ENCODE measurements around the gene SCRT2.

The SCRT2 gene

GRCh38 chr20:672963-673602 is 2.5 kb downstream of the SCRT2 start:
- Mint-ChIP-seq H3K36me3 (ENCODE audit: low read depth) (no peaks in the 10 kb centered on the region), H3K4me3 (no peak overlapping the region), H3K4me1 (ENCODE audit: low read depth) (peaks cover 2% of the 10 kb centered on the region), H3K27me3 (ENCODE audit: low read depth) (peaks cover 57% of the 10 kb centered on the region), H3K9me3 (no peaks in the 10 kb centered on the region), H3K27ac (no peak overlapping the region)
- DNase-seq (ENCODE audit: low spot score), result no peak

- Mint-ChIP-seq H3K9me3 (no peaks in the 10 kb centered on the region), H3K4me1 (ENCODE audit: low read depth) (peaks cover 2% of the 10 kb centered on the region), H3K36me3 (ENCODE audit: low read depth) (no peaks in the 10 kb centered on the region), H3K27me3 (ENCODE audit: low read depth) (peaks cover 59% of the 10 kb centered on the region), H3K27ac (no peak overlapping the region), H3K4me3 (no peak overlapping the region)
- DNase-seq (ENCODE audit: low spot score), result no peak
Measured at GRCh38 chr20:671252-672030, 4.2 kb downstream of the SCRT2 start.

- DNase-seq (ENCODE audit: low spot score), result no peak
- no peaks in the 10 kb centered on the region for H3K4me1 Mint-ChIP-seq (ENCODE audit: low read depth)
- no peak overlapping the region for H3K4me3 Mint-ChIP-seq
- peaks cover 59% of the 10 kb centered on the region for H3K27me3 Mint-ChIP-seq (ENCODE audit: low read depth)
- H3K27ac Mint-ChIP-seq, result no peak overlapping the region
- H3K36me3 Mint-ChIP-seq (ENCODE audit: low read depth), result no peaks in the 10 kb centered on the region
- no peaks in the 10 kb centered on the region for H3K9me3 Mint-ChIP-seq
Measured at GRCh38 chr20:669573-669972, 6.0 kb downstream of the SCRT2 start.

GRCh38 chr20:668638-669037 is 7.0 kb downstream of the SCRT2 start:
- Mint-ChIP-seq H3K4me1 (ENCODE audit: low read depth) (no peaks in the 10 kb centered on the region), H3K36me3 (ENCODE audit: low read depth) (no peaks in the 10 kb centered on the region), H3K9me3 (no peaks in the 10 kb centered on the region), H3K27ac (no peak overlapping the region), H3K27me3 (ENCODE audit: low read depth) (peaks cover 52% of the 10 kb centered on the region), H3K4me3 (no peak overlapping the region)
- no peak for DNase-seq (ENCODE audit: low spot score)

GRCh38 chr20:668050-668449 is 7.6 kb downstream of the SCRT2 start:
- Mint-ChIP-seq H3K4me3 (no peak overlapping the region), H3K36me3 (ENCODE audit: low read depth) (no peaks in the 10 kb centered on the region), H3K27ac (no peak overlapping the region), H3K27me3 (ENCODE audit: low read depth) (peaks cover 52% of the 10 kb centered on the region), H3K9me3 (no peaks in the 10 kb centered on the region), H3K4me1 (ENCODE audit: low read depth) (peaks cover 2% of the 10 kb centered on the region)
- DNase-seq (ENCODE audit: low spot score), result no peak

- no peaks in the 10 kb centered on the region for H3K36me3 Mint-ChIP-seq (ENCODE audit: low read depth)
- no peak overlapping the region for H3K27ac Mint-ChIP-seq
- peaks cover 4% of the 10 kb centered on the region for H3K4me1 Mint-ChIP-seq (ENCODE audit: low read depth)
- peaks cover 53% of the 10 kb centered on the region for H3K27me3 Mint-ChIP-seq (ENCODE audit: low read depth)
- no peak overlapping the region for H3K4me3 Mint-ChIP-seq
- DNase-seq (ENCODE audit: low spot score), result peak; percentile 43
- H3K9me3 Mint-ChIP-seq, result no peaks in the 10 kb centered on the region
Measured at GRCh38 chr20:667351-668034, 8.1 kb downstream of the SCRT2 start.

GRCh38 chr20:666877-667276 is 8.7 kb downstream of the SCRT2 start:
- no peak for DNase-seq (ENCODE audit: low spot score)
- no peaks in the 10 kb centered on the region for H3K9me3 Mint-ChIP-seq
- no peak overlapping the region for H3K4me3 Mint-ChIP-seq
- no peak overlapping the region for H3K27ac Mint-ChIP-seq
- peaks cover 4% of the 10 kb centered on the region for H3K4me1 Mint-ChIP-seq (ENCODE audit: low read depth)
- H3K27me3 Mint-ChIP-seq (ENCODE audit: low read depth), result peaks cover 50% of the 10 kb centered on the region
- H3K36me3 Mint-ChIP-seq (ENCODE audit: low read depth), result no peaks in the 10 kb centered on the region

GRCh38 chr20:665276-665675 is 10.3 kb downstream of the SCRT2 start:
- peaks cover 4% of the 10 kb centered on the region for H3K4me1 Mint-ChIP-seq (ENCODE audit: low read depth)
- H3K27me3 Mint-ChIP-seq (ENCODE audit: low read depth), result peaks cover 49% of the 10 kb centered on the region

GRCh38 chr20:664576-664975 is 11.0 kb downstream of the SCRT2 start:
- H3K27ac Mint-ChIP-seq, result no peak overlapping the region
- no peak for DNase-seq (ENCODE audit: low spot score)
- H3K4me3 Mint-ChIP-seq, result no peak overlapping the region
- H3K36me3 Mint-ChIP-seq (ENCODE audit: low read depth), result no peaks in the 10 kb centered on the region
- H3K9me3 Mint-ChIP-seq, result no peaks in the 10 kb centered on the region
- peaks cover 4% of the 10 kb centered on the region for H3K4me1 Mint-ChIP-seq (ENCODE audit: low read depth)
- peaks cover 49% of the 10 kb centered on the region for H3K27me3 Mint-ChIP-seq (ENCODE audit: low read depth)

More at GRCh38 chr20:665276-665675, 10.3 kb downstream of the SCRT2 start:
- H3K27ac Mint-ChIP-seq, result no peak overlapping the region
- no peak overlapping the region for H3K4me3 Mint-ChIP-seq
- DNase-seq (ENCODE audit: low spot score), result no peak
- no peaks in the 10 kb centered on the region for H3K36me3 Mint-ChIP-seq (ENCODE audit: low read depth)
- no peaks in the 10 kb centered on the region for H3K9me3 Mint-ChIP-seq

- Mint-ChIP-seq H3K27me3 (ENCODE audit: low read depth) (peaks cover 52% of the 10 kb centered on the region), H3K36me3 (ENCODE audit: low read depth) (no peaks in the 10 kb centered on the region), H3K27ac (no peak overlapping the region), H3K4me3 (no peak overlapping the region), H3K9me3 (no peaks in the 10 kb centered on the region), H3K4me1 (ENCODE audit: low read depth) (peaks cover 4% of the 10 kb centered on the region)
- DNase-seq (ENCODE audit: low spot score), result no peak
Measured at GRCh38 chr20:664151-664550, 11.5 kb downstream of the SCRT2 start.

GRCh38 chr20:663315-664090 is 12.1 kb downstream of the SCRT2 start:
- Mint-ChIP-seq H3K4me1 (ENCODE audit: low read depth) (peaks cover 4% of the 10 kb centered on the region), H3K4me3 (peak overlapping the region; percentile 20), H3K9me3 (no peaks in the 10 kb centered on the region), H3K27ac (peak overlapping the region; percentile 6), H3K27me3 (ENCODE audit: low read depth) (peaks cover 59% of the 10 kb centered on the region), H3K36me3 (ENCODE audit: low read depth) (no peaks in the 10 kb centered on the region)
- no peak for DNase-seq (ENCODE audit: low spot score)

- no peak for DNase-seq (ENCODE audit: low spot score)
- Mint-ChIP-seq H3K9me3 (no peaks in the 10 kb centered on the region), H3K36me3 (ENCODE audit: low read depth) (no peaks in the 10 kb centered on the region), H3K27me3 (ENCODE audit: low read depth) (peaks cover 61% of the 10 kb centered on the region), H3K4me3 (peak overlapping the region; percentile 20), H3K4me1 (ENCODE audit: low read depth) (peaks cover 4% of the 10 kb centered on the region), H3K27ac (peak overlapping the region; percentile 6)
Measured at GRCh38 chr20:662277-663192, 13.1 kb downstream of the SCRT2 start.
